Measurements from ENCODE around the gene PSAPL1. TPM values are rescaled to one million over a fixed set of nuclear protein-coding genes. Genes with fewer than 3 reads are reported as not detected.

PSAPL1 gene
- total RNA-seq, 1 experiment from 2014 or later = 0.05 TPM

- no peak for DNase-seq (ENCODE audit: low read depth, low spot score)
- intact Hi-C loops (cut with micrococcal nuclease) = no loop called here
- Histone ChIP-seq H3K9me2 (ENCODE audit: insufficient read depth) (no peaks in the 10 kb centered on the region), H3K27me3 (ENCODE audit: insufficient read depth, low read length) (peaks cover 7% of the 10 kb centered on the region; the same call in 1 of the 2 replicates), H3K36me3 (ENCODE audit: control insufficient read depth in 1 of 2, insufficient read depth in 2 of 2, low read length in 2 of 2) (no peaks in the 10 kb centered on the region), H3K4me3 (replicated peaks in 1 of 2; ENCODE audit: low read depth in 1 of 2, low read length in 2 of 2) (no peak overlapping the region), H3K4me1 (ENCODE audit: control insufficient read depth in 1 of 2, insufficient read depth in 2 of 2, low read length in 2 of 2) (no peaks in the 10 kb centered on the region), H2AFZ (ENCODE audit: low read depth, low read length, poor library complexity, severe bottlenecking) (no peak overlapping the region), H3K4me2 (ENCODE audit: low read length) (no peak overlapping the region), H3K9me3 (ENCODE audit: control insufficient read depth in 1 of 2, insufficient read depth in 1 of 2, low read depth in 1 of 2, low read length in 2 of 2) (no peaks in the 10 kb centered on the region), H3K79me2 (ENCODE audit: insufficient read depth, low read length) (no peaks in the 10 kb centered on the region), H3K27ac (ENCODE audit: low read depth, low read length) (no peak overlapping the region), H3K9ac (ENCODE audit: low read length) (no peak overlapping the region), H4K20me1 (ENCODE audit: insufficient read depth) (no peaks in the 10 kb centered on the region)
- POLR2A ChIA-PET = no interaction called here
- CTCF ChIA-PET = no interaction called here
- TF ChIP-seq JUND (IDR thresholded peaks at IDR 0.05) = no peak
- no peak for TF ChIP-seq ZBTB33 (IDR thresholded peaks at IDR 0.05; ENCODE audit: extremely low read depth, insufficient replicate concordance, low read length)
- TF ChIP-seq RAD21 (IDR thresholded peaks at IDR 0.05; ENCODE audit: low read depth) = no peak
- TF ChIP-seq SIN3A (IDR thresholded peaks at IDR 0.05; ENCODE audit: low read depth) = no peak
- TF ChIP-seq SRF (IDR thresholded peaks at IDR 0.05; ENCODE audit: low read depth) = no peak
- TF ChIP-seq YY1 (IDR thresholded peaks at IDR 0.05; ENCODE audit: extremely low read depth, insufficient replicate concordance, low read depth, low read length) = no peak
- BruUV-seq (replicated peaks) = no TSS peak
- ATAC-seq = no peak
- RAD21 ChIA-PET (ENCODE audit: low non-redundant PET in 1 of 2, low total read pairs in 2 of 2, uncharacterized antibody in 2 of 2, unreplicated experiment in 2 of 2) = no interaction called here
Observed at GRCh38 chr4:7444314-7444713, 9.6 kb upstream of the PSAPL1 start.

- no peaks in the 10 kb centered on the region for H3K9me3 ChIP-seq (ENCODE audit: control insufficient read depth in 1 of 2, insufficient read depth in 1 of 2, low read depth in 1 of 2, low read length in 2 of 2)
- no peak overlapping the region for H2AFZ ChIP-seq (ENCODE audit: low read depth, low read length, poor library complexity, severe bottlenecking)
- ATAC-seq = no peak
- CTCF ChIA-PET = no interaction called here
- RAD21 ChIA-PET (ENCODE audit: low non-redundant PET in 1 of 2, low total read pairs in 2 of 2, uncharacterized antibody in 2 of 2, unreplicated experiment in 2 of 2) = no interaction called here
- H3K4me3 ChIP-seq (replicated peaks in 1 of 2; ENCODE audit: low read depth in 1 of 2, low read length in 2 of 2) = no peak overlapping the region
- H3K79me2 ChIP-seq (ENCODE audit: insufficient read depth, low read length) = no peaks in the 10 kb centered on the region
- no peaks in the 10 kb centered on the region for H4K20me1 ChIP-seq (ENCODE audit: insufficient read depth)
- no peak overlapping the region for H3K27ac ChIP-seq (ENCODE audit: low read depth, low read length)
- no peak for TF ChIP-seq ZFX (IDR thresholded peaks at IDR 0.05)
- TF ChIP-seq SP1 (IDR thresholded peaks at IDR 0.05; ENCODE audit: low read depth) = no peak
- no peak for TF ChIP-seq EZH2 (IDR thresholded peaks at IDR 0.05)
- no peak for TF ChIP-seq JUND (IDR thresholded peaks at IDR 0.05)
- no peak for TF ChIP-seq SRF (IDR thresholded peaks at IDR 0.05; ENCODE audit: low read depth)
- no peak for TF ChIP-seq EGR1 (IDR thresholded peaks at IDR 0.05; ENCODE audit: low read depth)
- no peak for TF ChIP-seq POLR2A (IDR thresholded peaks at IDR 0.05; ENCODE audit: borderline replicate concordance, extremely low read depth, insufficient read depth, insufficient read length)
- no peak for TF ChIP-seq ZNF274 (IDR thresholded peaks at IDR 0.05; ENCODE audit: low read depth, low read length)
- no peaks in the 10 kb centered on the region for H3K9me2 ChIP-seq (ENCODE audit: insufficient read depth)
- POLR2A ChIA-PET = no interaction called here
- no peaks in the 10 kb centered on the region for H3K4me1 ChIP-seq (ENCODE audit: control insufficient read depth in 1 of 2, insufficient read depth in 2 of 2, low read length in 2 of 2)
- intact Hi-C loops (cut with micrococcal nuclease) = no loop called here
- H3K9ac ChIP-seq (ENCODE audit: low read length) = no peak overlapping the region
- no TSS peak for BruUV-seq (replicated peaks)
- H3K36me3 ChIP-seq (ENCODE audit: control insufficient read depth in 1 of 2, insufficient read depth in 2 of 2, low read length in 2 of 2) = no peaks in the 10 kb centered on the region
- no peak overlapping the region for H3K4me2 ChIP-seq (ENCODE audit: low read length)
- H3K27me3 ChIP-seq (ENCODE audit: insufficient read depth, low read length) = peaks cover 7% of the 10 kb centered on the region; the same call in 1 of the 2 replicates
- DNase-seq (ENCODE audit: low read depth, low spot score) = no peak
Observed at GRCh38 chr4:7442574-7443162, 7.9 kb upstream of the PSAPL1 start.
